IMR-90 (cell line): ENCODE measurements around the gene IL17C. TPM values are rescaled to one million over a fixed set of nuclear protein-coding genes. Genes with fewer than 3 reads are reported as not detected.

ENCODE experiments used
- ATAC-seq: fragments of 200-7000 bp; cut with Tn5 transposase; 2 replicates; pipeline ENCODE4 v1.9.1; 2020; ENCODE audit warnings: low read depth, mild to moderate bottlenecking, moderate library complexity
- BruUV-seq: library from RNA; stranded (reverse); fragments of 400-500 nt; replicated peaks from 2 replicates; lab custom pipeline; 2021; lab: Mats Ljungman, UMichigan
- CTCF ChIA-PET: fragments of 300-600 bp; formaldehyde crosslinking; extraction: SDS; loops from one replicate; lab custom pipeline; 2021; ENCODE audit warnings: antibody characterized with exemption; lab: Yijun Ruan, JAX
- POLR2A ChIA-PET: fragments of 300-600 bp; sonication (Branson Sonifier 250); formaldehyde crosslinking; loops from one replicate; lab custom pipeline; 2022; ENCODE audit warnings: antibody characterized with exemption; ENCODE audit not compliant: unreplicated experiment; lab: Charles Lee
- DNase-seq: peaks from one replicate; pipeline ENCODE4 v3.0.0; 2013
- H2AFZ ChIP-seq: replicated peaks from 2 replicates; pipeline ENCODE3; 2013; ENCODE audit warnings: low read length, mild to moderate bottlenecking; ENCODE audit not compliant: poor library complexity
- H2AK5ac ChIP-seq: 2 replicates; pipeline ENCODE4 v1.6.1; 2013; ENCODE audit warnings: low read depth, low read length, inconsistent platforms
- H2AK9ac ChIP-seq: replicated peaks from 2 replicates; pipeline ENCODE3; 2013; ENCODE audit warnings: mild to moderate bottlenecking, low read depth, low read length, moderate library complexity; ENCODE audit not compliant: poor library complexity
- H2BK120ac ChIP-seq: 2 replicates; pipeline ENCODE4 v1.6.1; 2013; ENCODE audit warnings: low read depth, low read length, inconsistent platforms
- H2BK15ac ChIP-seq: 3 replicates; pipeline ENCODE4 v1.6.1; 2013; ENCODE audit warnings: low read depth, low read length, inconsistent platforms
- H2BK20ac ChIP-seq: 2 replicates; pipeline ENCODE4 v1.6.1; 2013; ENCODE audit warnings: low read depth, mild to moderate bottlenecking, inconsistent platforms, low read length, moderate library complexity
- H2BK5ac ChIP-seq: 2 replicates; pipeline ENCODE4 v1.6.1; 2013; ENCODE audit warnings: mild to moderate bottlenecking, low read depth, low read length, inconsistent platforms; ENCODE audit not compliant: poor library complexity, severe bottlenecking
- H3K14ac ChIP-seq: replicated peaks from 2 replicates; pipeline ENCODE4 v1.6.1; 2013; ENCODE audit warnings: low read depth, low read length, inconsistent platforms
- H3K18ac ChIP-seq: 2 replicates; pipeline ENCODE4 v1.6.1; 2013; ENCODE audit warnings: low read depth, low read length, control low read depth
- H3K23ac ChIP-seq: 2 replicates; pipeline ENCODE4 v1.6.1; 2013; ENCODE audit warnings: low read depth, low read length, inconsistent platforms
- H3K27ac ChIP-seq: 2 replicates; pipeline ENCODE4 v1.5.1; 2013; ENCODE audit warnings: mild to moderate bottlenecking, control low read depth, low read length; ENCODE audit not compliant: insufficient read depth
- H3K27me3 ChIP-seq: 2 replicates; pipeline ENCODE4 v1.6.1; 2013; ENCODE audit warnings: low read length; ENCODE audit not compliant: control insufficient read depth, insufficient read depth
- H3K36me3 ChIP-seq: 2 replicates; pipeline ENCODE4 v1.6.1; 2013; ENCODE audit warnings: low read length, mixed read lengths; ENCODE audit not compliant: control insufficient read depth, insufficient read depth
- H3K4ac ChIP-seq: 2 replicates; pipeline ENCODE4 v1.6.1; 2013; ENCODE audit warnings: low read depth, low read length, inconsistent platforms
- H3K4me1 ChIP-seq: 2 replicates; pipeline ENCODE4 v1.6.1; 2013; ENCODE audit warnings: low read length, mixed read lengths; ENCODE audit not compliant: control insufficient read depth, insufficient read depth
- H3K4me2 ChIP-seq: 2 replicates; pipeline ENCODE4 v1.6.1; 2013; ENCODE audit warnings: low read depth, mild to moderate bottlenecking, control low read depth, low read length, moderate library complexity
- H3K4me3 ChIP-seq: 2 replicates; pipeline ENCODE4 v1.5.1; 2013; ENCODE audit warnings: low read depth, mild to moderate bottlenecking, control low read depth, low read length, moderate library complexity; ENCODE audit not compliant: insufficient read depth
- H3K56ac ChIP-seq: 2 replicates; pipeline ENCODE4 v1.6.1; 2013; ENCODE audit warnings: low read length, inconsistent platforms; ENCODE audit not compliant: insufficient read depth; ENCODE audit errors: extremely low read depth
- H3K79me1 ChIP-seq, 2 experiments: 2 replicates each; pipeline ENCODE4 v1.6.1; 2013; ENCODE audit warnings: low read length in 2 of 2, inconsistent platforms in 1 of 2, low read depth in 1 of 2
- H3K9ac ChIP-seq: 2 replicates; pipeline ENCODE4 v1.6.1; 2013; ENCODE audit warnings: low read depth, low read length, control low read depth
- H3K9me1 ChIP-seq: 2 replicates; pipeline ENCODE4 v1.6.1; 2013; ENCODE audit warnings: low read length, inconsistent platforms; ENCODE audit not compliant: insufficient read depth
- H3K9me3 ChIP-seq: 2 replicates; pipeline ENCODE4 v1.6.1; 2013; ENCODE audit warnings: low read length; ENCODE audit not compliant: control insufficient read depth, insufficient read depth
- H4K20me1 ChIP-seq: 2 replicates; pipeline ENCODE4 v1.6.1; 2013; ENCODE audit warnings: low read length, inconsistent platforms; ENCODE audit not compliant: insufficient read depth
- H4K5ac ChIP-seq: 2 replicates; pipeline ENCODE4 v1.6.1; 2013; ENCODE audit warnings: mild to moderate bottlenecking, low read depth, low read length, control low read depth
- H4K8ac ChIP-seq, 2 experiments: 2 replicates each; pipeline ENCODE4 v1.6.1; 2013; ENCODE audit warnings: low read depth in 2 of 2, low read length in 2 of 2, control low read depth in 1 of 2, inconsistent platforms in 1 of 2
- H4K91ac ChIP-seq: 2 replicates; pipeline ENCODE4 v1.6.1; 2013; ENCODE audit warnings: low read depth, low read length, inconsistent platforms; ENCODE audit not compliant: insufficient read depth
- BHLHE40 ChIP-seq: fragments of 150-350 bp; IDR thresholded peaks from 2 replicates; pipeline ENCODE4 v1.6.1; 2016; ENCODE audit warnings: mild to moderate bottlenecking, low read depth, low read length
- MAFK ChIP-seq: IDR thresholded peaks from 2 replicates; pipeline ENCODE4 v1.6.1; 2012; ENCODE audit warnings: low read depth, low read length, improper control_type of control experiment
- NFE2L2 ChIP-seq: fragments of 150-350 bp; IDR thresholded peaks from 2 replicates; pipeline ENCODE4 v1.6.1; 2016; ENCODE audit warnings: low read depth, mild to moderate bottlenecking, low read length
- POLR2A ChIP-seq: IDR thresholded peaks from 2 replicates; pipeline ENCODE4 v1.6.1; 2012; ENCODE audit warnings: mild to moderate bottlenecking, low read depth, low read length
- WGBS, 2 experiments: methylation state at CpG; one replicate each; pipeline versions ENCODE4 v1.1.5 to v1.1.7; 2013; ENCODE audit warnings: missing lambda C conversion rate in 2 of 2; ENCODE audit not compliant: insufficient read length in 1 of 2; ENCODE audit errors: extremely low coverage in 2 of 2; 5-methylcytosine and 5-hydroxymethylcytosine counted together
- dilution Hi-C: fragments of 300-500 bp; cut with HindIII; formaldehyde crosslinking; loops from one replicate; pipeline ENCODE4 v1.14.3; 2018; ENCODE audit warnings: low sequenced_read_pairs; ENCODE audit not compliant: unreplicated experiment
- in situ Hi-C: fragments of 300-500 bp; cut with MboI; formaldehyde crosslinking; loops from 3 replicates; pipeline ENCODE4 v1.14.3; 2019; ENCODE audit warnings: low sequenced_read_pairs, inconsistent platforms, mixed read lengths
- intact Hi-C: fragments of 100-400 bp; cut with micrococcal nuclease; formaldehyde crosslinking; loops from 2 replicates; pipeline ENCODE4 v1.10.0; 2022
- polyA plus RNA-seq, 3 experiments: library from polyadenylated mRNA; depleted of rRNA; stranded (reverse); fragments of >200 nt; gene quantifications; 2 replicates each; pipeline ENCODE4 v1.2.3, GENCODE V29; 2012; ENCODE audit warnings: low replicate concordance in 1 of 3
- total RNA-seq: library from RNA; depleted of rRNA; stranded (reverse); fragments of >200 nt; gene quantifications from 2 replicates; pipeline ENCODE4 v1.2.3, GENCODE V29; 2012

The IL17C gene
- total and polyA plus RNA-seq, 2 of the 4 experiments (the other 2 are of a cell fraction) = 0.09 TPM; not detected in 1

DNA sequence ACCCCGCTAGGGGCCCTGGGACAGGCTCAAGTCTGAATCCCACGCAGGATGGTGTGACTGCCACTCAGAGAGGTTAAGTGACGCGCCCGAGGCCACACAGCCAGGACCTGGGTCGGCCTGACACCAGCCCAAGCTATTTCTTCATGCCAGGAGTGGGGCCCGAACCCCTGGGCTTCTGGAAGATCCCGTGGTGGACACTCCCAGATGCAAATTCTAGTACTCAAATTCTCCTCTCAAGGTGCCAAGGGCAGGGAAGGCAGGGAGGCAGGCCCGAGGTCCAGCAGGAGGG, 5.2 kb downstream of the IL17C start:
- Histone ChIP-seq H3K9me1 (no peaks in the 10 kb centered on the region), H3K9me3 (no peaks in the 10 kb centered on the region), H2BK120ac (no peak overlapping the region), H3K56ac (no peak overlapping the region), H4K20me1 (peaks cover 3% of the 10 kb centered on the region; the same call in 1 of the 2 replicates), H2AK9ac (no peak overlapping the region), H2BK5ac (no peak overlapping the region), H2AFZ (no peak overlapping the region), H2AK5ac (no peak overlapping the region), H3K4me3 (no peak overlapping the region), H3K9ac (no peak overlapping the region), H3K27ac (no peak overlapping the region), H3K4me2 (no peak overlapping the region), H3K79me1 (no peaks in the 10 kb centered on the region), H3K23ac (no peak overlapping the region), H3K27me3 (peaks cover 19% of the 10 kb centered on the region), H3K4ac (no peak overlapping the region), H4K91ac (no peak overlapping the region), H2BK15ac (no peak overlapping the region), H4K8ac (no peak overlapping the region), H3K18ac (no peak overlapping the region), H3K14ac (no peak overlapping the region), H2BK20ac (no peak overlapping the region), H3K36me3 (peaks cover 3% of the 10 kb centered on the region), H4K5ac (no peak overlapping the region), H3K4me1 (no peaks in the 10 kb centered on the region)
- no peak for TF ChIP-seq NFE2L2
- no peak for TF ChIP-seq BHLHE40
- no peak for TF ChIP-seq POLR2A
- TF ChIP-seq MAFK = no peak
- intact Hi-C loops (no loop called here), in situ Hi-C loops (no loop called here), dilution Hi-C loops (no loop called here)
- POLR2A ChIA-PET = no interaction called here
- BruUV-seq = no TSS peak
- 86% methylated on average over 4 of the region's 9 CpGs; no CpG with 5 or more reads in 1 of the 2 experiments for WGBS, 2 experiments
- CTCF ChIA-PET = no interaction called here
- ATAC-seq = no peak
- DNase-seq = no peak
